ENCODE results near the gene POFUT1. TPM values are rescaled to one million over a fixed set of nuclear protein-coding genes. Genes with fewer than 3 reads are reported as not detected.
"Not testable (repeated sequence)": the region's sequence is repeated elsewhere in the genome, so short reads cannot be mapped to it uniquely, and the experiment has no call there.

Gene POFUT1
- total and polyA plus RNA-seq, 2 experiments from 2014 or later = 9.3 to 34.0 TPM

- H3K4me1 ChIP-seq (ENCODE audit: insufficient read depth); H3K9me3 Mint-ChIP-seq; H3K27me3 ChIP-seq (ENCODE audit: insufficient read depth); H3K9me2 ChIP-seq (ENCODE audit: insufficient read depth); H3K27ac Mint-ChIP-seq; H3K27me3 Mint-ChIP-seq (ENCODE audit: insufficient read depth, low read depth, poor library complexity); DNase-seq (ENCODE audit: low spot score); H3K4me1 Mint-ChIP-seq; H3K4me3 Mint-ChIP-seq; H3K27ac ChIP-seq (ENCODE audit: low read depth); H3K4me2 ChIP-seq; H2AFZ ChIP-seq; H3K4me3 ChIP-seq: not testable (repeated sequence)
- peak in 1 of 2 experiments; percentile 50; a peak in 2 of 4 replicates for TF ChIP-seq CTCF (conservative IDR thresholded peaks at IDR 0.05; ENCODE audit: low read depth in 2 of 2)
- Histone ChIP-seq H3K79me2 (replicated peaks; ENCODE audit: insufficient read depth) (peaks cover 44% of the 10 kb centered on the region), H3K36me3 (ENCODE audit: insufficient read depth) (peaks cover 64% of the 10 kb centered on the region), H4K20me1 (replicated peaks; ENCODE audit: insufficient read depth) (peaks cover 76% of the 10 kb centered on the region), H3F3A (replicated peaks; ENCODE audit: low read depth) (peaks cover 28% of the 10 kb centered on the region)
- ATAC-seq = peak; percentile 64; the same call in 2 of the 3 replicates
- peaks cover 72% of the 10 kb centered on the region for H3K36me3 Mint-ChIP-seq (ENCODE audit: low read depth)
These were observed 10.5 kb upstream of the POFUT1 start for GRCh38 chr20:32197136-32197535.

GRCh38 chr20:32199006-32199405 is 8.7 kb upstream of the POFUT1 start:
- Mint-ChIP-seq H3K27me3 (ENCODE audit: insufficient read depth, low read depth, poor library complexity) (peaks cover 1% of the 10 kb centered on the region), H3K27ac (no peak overlapping the region)
- H3K36me3 ChIP-seq (ENCODE audit: insufficient read depth) = peaks cover 64% of the 10 kb centered on the region
- no peak for TF ChIP-seq EZH2phosphoT487 (IDR thresholded peaks at IDR 0.05; ENCODE audit: unreplicated experiment)
- no peak for TF ChIP-seq NANOG (IDR thresholded peaks at IDR 0.05; ENCODE audit: borderline replicate concordance)
- TF ChIP-seq POLR2AphosphoS5 (IDR thresholded peaks at IDR 0.05; ENCODE audit: low read depth) = no peak
- no peak for TF ChIP-seq REST (IDR thresholded peaks at IDR 0.05; ENCODE audit: unreplicated experiment)
- TF ChIP-seq CREB1 (CRISPR knock-in tag; IDR thresholded peaks at IDR 0.05; ENCODE audit: low read depth) = no peak
- no peak for TF ChIP-seq ZNF331 (CRISPR knock-in tag; IDR thresholded peaks at IDR 0.05; ENCODE audit: low read depth)
- no peak for TF ChIP-seq STAT1 (IDR thresholded peaks at IDR 0.05; ENCODE audit: unreplicated experiment)
- TF ChIP-seq CTCF (conservative IDR thresholded peaks at IDR 0.05; ENCODE audit: low read depth in 2 of 2) = no peak
- no peak for TF ChIP-seq ZNF114 (CRISPR knock-in tag; IDR thresholded peaks at IDR 0.05)
- TF ChIP-seq JUNB (IDR thresholded peaks at IDR 0.05; ENCODE audit: unreplicated experiment) = no peak
- TF ChIP-seq EZH2 (IDR thresholded peaks at IDR 0.05; ENCODE audit: low read depth, unreplicated experiment) = no peak

More at GRCh38 chr20:32199006-32199405, 8.7 kb upstream of the POFUT1 start:
- H4K20me1 ChIP-seq (replicated peaks; ENCODE audit: insufficient read depth) = peaks cover 77% of the 10 kb centered on the region
- Mint-ChIP-seq H3K4me1 (peaks cover 19% of the 10 kb centered on the region), H3K4me3 (no peak overlapping the region), H3K9me3 (no peaks in the 10 kb centered on the region), H3K36me3 (ENCODE audit: low read depth) (peaks cover 85% of the 10 kb centered on the region)
- no peak overlapping the region for H2AFZ ChIP-seq
- peaks cover 63% of the 10 kb centered on the region for H3K79me2 ChIP-seq (replicated peaks; ENCODE audit: insufficient read depth)
- ATAC-seq (no peak), DNase-seq (ENCODE audit: low spot score) (no peak)
- H3K4me3 ChIP-seq = no peak overlapping the region
- no peak overlapping the region for H3K4me2 ChIP-seq
- no peak overlapping the region for H3K27ac ChIP-seq (ENCODE audit: low read depth)
- H3K27me3 ChIP-seq (ENCODE audit: insufficient read depth) = no peaks in the 10 kb centered on the region
- H3K4me1 ChIP-seq (ENCODE audit: insufficient read depth) = peaks cover 15% of the 10 kb centered on the region
- H3F3A ChIP-seq (replicated peaks; ENCODE audit: low read depth) = peaks cover 18% of the 10 kb centered on the region
- H3K9me2 ChIP-seq (ENCODE audit: insufficient read depth) = no peaks in the 10 kb centered on the region

Data from GM23338 (cell line).